Trophoblast cell (in vitro differentiated cells and primary cell): ENCODE data around the gene PLA2G12A.
A peak's percentile ranks its signal among the peaks of the same experiment; 100 is the strongest.

Source experiments
- DNase-seq, 2 donors: peaks; one replicate each; pipeline ENCODE4 v3.0.0-alpha.2; 2016
- H2AFZ ChIP-seq: 2 replicates; pipeline ENCODE4 v1.6.1; 2013; ENCODE audit warnings: low read length, moderate library complexity, mild to moderate bottlenecking; ENCODE audit not compliant: insufficient read depth, poor library complexity
- H2AK5ac ChIP-seq: 2 replicates; pipeline ENCODE4 v1.6.1; 2013; ENCODE audit warnings: mild to moderate bottlenecking, low read length
- H2BK120ac ChIP-seq: 2 replicates; pipeline ENCODE4 v1.6.1; 2013; ENCODE audit warnings: low read length, mild to moderate bottlenecking, moderate library complexity; ENCODE audit not compliant: insufficient read depth, poor library complexity
- H2BK12ac ChIP-seq: 2 replicates; pipeline ENCODE4 v1.6.1; 2013; ENCODE audit warnings: mild to moderate bottlenecking, low read length, moderate library complexity
- H2BK5ac ChIP-seq: 2 replicates; pipeline ENCODE4 v1.6.1; 2013; ENCODE audit warnings: low read length, low read depth, moderate library complexity, mild to moderate bottlenecking; ENCODE audit not compliant: poor library complexity
- H3K14ac ChIP-seq: 2 replicates; pipeline ENCODE4 v1.6.1; 2013; ENCODE audit warnings: mild to moderate bottlenecking, low read length
- H3K18ac ChIP-seq: 2 replicates; pipeline ENCODE4 v1.6.1; 2013; ENCODE audit warnings: mild to moderate bottlenecking, low read length
- H3K23ac ChIP-seq: 2 replicates; pipeline ENCODE4 v1.6.1; 2013; ENCODE audit warnings: low read length
- H3K27ac ChIP-seq: 2 replicates; pipeline ENCODE4 v1.5.1; 2013; ENCODE audit warnings: low read depth, mild to moderate bottlenecking, inconsistent platforms, low read length, moderate library complexity
- H3K27me3 ChIP-seq: 2 replicates; pipeline ENCODE4 v1.6.1; 2013; ENCODE audit warnings: inconsistent platforms, mild to moderate bottlenecking, low read length, moderate library complexity; ENCODE audit not compliant: insufficient read depth
- H3K36me3 ChIP-seq, 2 experiments: 1 replicate in 1 of 2; 2 replicates in 1 of 2; pipeline ENCODE4 v1.6.1; 2013; ENCODE audit warnings: low read length in 2 of 2, mild to moderate bottlenecking in 2 of 2, moderate library complexity in 1 of 2; ENCODE audit not compliant: insufficient read depth in 2 of 2, control insufficient read depth in 1 of 2
- H3K4ac ChIP-seq: 2 replicates; pipeline ENCODE4 v1.6.1; 2013; ENCODE audit warnings: low read depth, mild to moderate bottlenecking, low read length, moderate library complexity
- H3K4me1 ChIP-seq, 2 experiments: 1 replicate in 1 of 2; 2 replicates in 1 of 2; pipeline ENCODE4 v1.6.1; 2013; ENCODE audit warnings: low read length in 2 of 2, mild to moderate bottlenecking in 2 of 2, moderate library complexity in 1 of 2; ENCODE audit not compliant: insufficient read depth in 2 of 2, control insufficient read depth in 1 of 2
- H3K4me2 ChIP-seq: 2 replicates; pipeline ENCODE4 v1.6.1; 2013; ENCODE audit warnings: inconsistent platforms, mild to moderate bottlenecking, low read length, moderate library complexity
- H3K4me3 ChIP-seq: 2 replicates; pipeline ENCODE4 v1.5.1; 2013; ENCODE audit warnings: mild to moderate bottlenecking, low read depth, low read length, inconsistent platforms
- H3K79me1 ChIP-seq: one replicate; pipeline ENCODE4 v1.6.1; 2013; ENCODE audit warnings: low read length
- H3K79me2 ChIP-seq: 2 replicates; pipeline ENCODE4 v1.6.1; 2013; ENCODE audit warnings: low read length, mild to moderate bottlenecking; ENCODE audit not compliant: control insufficient read depth, insufficient read depth, poor library complexity
- H3K9ac ChIP-seq: 2 replicates; pipeline ENCODE4 v1.6.1; 2013; ENCODE audit warnings: mild to moderate bottlenecking, low read length
- H3K9me3 ChIP-seq: 2 replicates; pipeline ENCODE4 v1.6.1; 2013; ENCODE audit warnings: low read depth, mild to moderate bottlenecking, control low read depth, inconsistent platforms, low read length; ENCODE audit not compliant: insufficient read depth
- H4K12ac ChIP-seq: 2 replicates; pipeline ENCODE4 v1.6.1; 2013; ENCODE audit warnings: low read depth, mild to moderate bottlenecking, low read length, moderate library complexity
- H4K8ac ChIP-seq: 2 replicates; pipeline ENCODE4 v1.6.1; 2013; ENCODE audit warnings: low read depth, mild to moderate bottlenecking, low read length, moderate library complexity
- H4K91ac ChIP-seq: one replicate; pipeline ENCODE4 v1.6.1; 2013; ENCODE audit warnings: low read depth, mild to moderate bottlenecking, low read length, moderate library complexity
- WGBS: extraction: QIAGEN DNeasy Blood & Tissue Kit; methylation state at CpG from one replicate; pipeline ENCODE4 v1.1.7; 2013; ENCODE audit warnings: missing lambda C conversion rate; ENCODE audit not compliant: insufficient read length, insufficient coverage; ENCODE audit errors: extremely low coverage; 5-methylcytosine and 5-hydroxymethylcytosine counted together

The PLA2G12A gene

GRCh38 chr4:109723110-109723509, 6.8 kb downstream of the PLA2G12A start:
- no peak overlapping the region for H2AK5ac ChIP-seq
- no peak overlapping the region for H3K14ac ChIP-seq
- H3K36me3 ChIP-seq: no peaks in the 10 kb centered on the region
- H3K9ac ChIP-seq: no peak overlapping the region
- no peak overlapping the region for H2BK12ac ChIP-seq
- H3K79me1 ChIP-seq: no peaks in the 10 kb centered on the region
- H2AFZ ChIP-seq: no peak overlapping the region
- H3K27ac ChIP-seq: no peak overlapping the region
- H3K4me2 ChIP-seq: no peak overlapping the region
- H3K4me1 ChIP-seq: peaks cover 3% of the 10 kb centered on the region in 2 experiments
- DNase-seq: no peak
- no peak overlapping the region for H4K91ac ChIP-seq
- H2BK5ac ChIP-seq: no peak overlapping the region
- no peak overlapping the region for H4K12ac ChIP-seq
- WGBS: no CpG with 5 or more reads among the region's 2 CpGs
- no peak overlapping the region for H3K18ac ChIP-seq
- H3K4me3 ChIP-seq: no peak overlapping the region
- no peak overlapping the region for H2BK120ac ChIP-seq
- peaks cover 3% of the 10 kb centered on the region for H3K79me2 ChIP-seq
- no peak overlapping the region for H4K8ac ChIP-seq
- no peak overlapping the region for H3K23ac ChIP-seq
- no peaks in the 10 kb centered on the region for H3K9me3 ChIP-seq
- H3K27me3 ChIP-seq: no peaks in the 10 kb centered on the region
- H3K4ac ChIP-seq: no peak overlapping the region

GRCh38 chr4:109722357-109722756, 7.5 kb downstream of the PLA2G12A start:
- Histone ChIP-seq H4K12ac (no peak overlapping the region), H2AFZ (no peak overlapping the region), H2BK120ac (no peak overlapping the region)

DNA sequence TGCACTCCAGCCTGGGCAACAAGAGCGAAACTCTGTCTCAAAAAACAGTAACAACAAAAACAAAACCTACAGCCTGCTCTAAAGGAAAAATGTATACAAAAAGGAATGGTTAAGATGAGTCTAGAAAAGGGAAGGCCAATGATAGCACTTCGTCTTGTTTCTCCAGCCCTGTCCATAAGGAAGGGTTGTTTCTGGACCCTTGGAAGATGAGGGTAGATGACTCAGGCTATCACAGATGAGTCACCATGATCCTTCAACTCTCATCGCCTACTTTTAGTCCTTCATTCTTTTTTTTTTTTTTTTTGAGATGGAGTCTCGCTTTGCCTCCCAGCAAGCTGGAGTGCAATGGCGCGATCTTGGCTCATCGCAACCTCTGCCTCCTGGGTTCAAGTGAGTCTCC, 8.8 kb downstream of the PLA2G12A start:
- no peaks in the 10 kb centered on the region for H3K79me1 ChIP-seq
- no peak overlapping the region for H4K8ac ChIP-seq
- H3K4me3 ChIP-seq: no peak overlapping the region
- H3K9me3 ChIP-seq: no peaks in the 10 kb centered on the region
- H4K91ac ChIP-seq: no peak overlapping the region
- no peak overlapping the region for H3K14ac ChIP-seq
- no peak overlapping the region for H3K4me2 ChIP-seq
- no peak overlapping the region for H3K9ac ChIP-seq
- H2AFZ ChIP-seq: no peak overlapping the region
- no peak overlapping the region for H4K12ac ChIP-seq
- H3K27ac ChIP-seq: no peak overlapping the region
- no peak overlapping the region for H2BK5ac ChIP-seq
- no peaks in the 10 kb centered on the region for H3K79me2 ChIP-seq
- no peak overlapping the region for H2BK120ac ChIP-seq
- DNase-seq: peak; percentile 64 to 78
- H3K4me1 ChIP-seq: no peaks in the 10 kb centered on the region
- no CpG with 5 or more reads among the region's 7 CpGs for WGBS
- H2BK12ac ChIP-seq: no peak overlapping the region
- H2AK5ac ChIP-seq: no peak overlapping the region
- H3K4ac ChIP-seq: no peak overlapping the region
- no peaks in the 10 kb centered on the region for H3K36me3 ChIP-seq
- no peaks in the 10 kb centered on the region for H3K27me3 ChIP-seq
- no peak overlapping the region for H3K18ac ChIP-seq
- no peak overlapping the region for H3K23ac ChIP-seq

More at GRCh38 chr4:109722357-109722756, 7.5 kb downstream of the PLA2G12A start:
- DNase-seq: no peak
- H3K4me2 ChIP-seq: no peak overlapping the region
- no peaks in the 10 kb centered on the region for H3K36me3 ChIP-seq
- H3K9me3 ChIP-seq: no peaks in the 10 kb centered on the region
- no peak overlapping the region for H3K4ac ChIP-seq
- H2BK12ac ChIP-seq: no peak overlapping the region
- H2AK5ac ChIP-seq: no peak overlapping the region
- H3K9ac ChIP-seq: no peak overlapping the region
- H2BK5ac ChIP-seq: no peak overlapping the region
- H3K4me1 ChIP-seq: no peaks in the 10 kb centered on the region
- no peaks in the 10 kb centered on the region for H3K27me3 ChIP-seq
- H3K27ac ChIP-seq: no peak overlapping the region
- no peak overlapping the region for H4K8ac ChIP-seq
- H3K23ac ChIP-seq: no peak overlapping the region
- no peaks in the 10 kb centered on the region for H3K79me1 ChIP-seq
- no peak overlapping the region for H3K18ac ChIP-seq
- no peak overlapping the region for H4K91ac ChIP-seq
- H3K79me2 ChIP-seq: no peaks in the 10 kb centered on the region
- H3K4me3 ChIP-seq: no peak overlapping the region
- no peak overlapping the region for H3K14ac ChIP-seq

- Histone ChIP-seq H3K23ac (no peak overlapping the region), H2BK12ac (no peak overlapping the region), H4K12ac (no peak overlapping the region), H3K4me1 (no peaks in the 10 kb centered on the region), H2BK5ac (no peak overlapping the region), H3K27me3 (no peaks in the 10 kb centered on the region), H3K79me2 (no peaks in the 10 kb centered on the region), H3K27ac (no peak overlapping the region), H2AK5ac (no peak overlapping the region), H3K4me2 (no peak overlapping the region), H3K18ac (no peak overlapping the region), H4K8ac (no peak overlapping the region), H3K9me3 (no peaks in the 10 kb centered on the region), H3K79me1 (no peaks in the 10 kb centered on the region), H3K4ac (no peak overlapping the region), H3K4me3 (no peak overlapping the region), H3K9ac (no peak overlapping the region), H2AFZ (no peak overlapping the region), H3K36me3 (peaks cover 0 to 3% of the 10 kb centered on the region in 2 experiments), H4K91ac (no peak overlapping the region), H2BK120ac (no peak overlapping the region), H3K14ac (no peak overlapping the region)
- no peak for DNase-seq
- WGBS: no CpG with 5 or more reads among the region's 4 CpGs
These were observed 10.3 kb downstream of the PLA2G12A start for GRCh38 chr4:109719604-109720003.
